Loucy (cell line): ENCODE results near the gene THSD1.

Experiments
- H2AFZ ChIP-seq: fragments of 200-600 bp; sonication (generic); 2 replicates; pipeline ENCODE4 v1.6.0; 2016; ENCODE audit warnings: antibody characterized with exemption, mild to moderate bottlenecking, low read length, moderate library complexity
- H3F3A ChIP-seq: fragments of 200-600 bp; 2 replicates; pipeline ENCODE4 v1.6.0; 2016; ENCODE audit warnings: antibody characterized with exemption, low read depth, mild to moderate bottlenecking
- H3K27me3 ChIP-seq: fragments of 200-600 bp; sonication (generic); 2 replicates; pipeline ENCODE4 v1.6.1; 2014; ENCODE audit warnings: low read length, mild to moderate bottlenecking; ENCODE audit not compliant: insufficient read depth, poor library complexity, severe bottlenecking
- H3K36me3 ChIP-seq: fragments of 200-600 bp; sonication (generic); 2 replicates; pipeline ENCODE4 v1.6.1; 2016; ENCODE audit warnings: low read length; ENCODE audit not compliant: insufficient read depth
- H3K4me1 ChIP-seq: fragments of 200-600 bp; sonication (generic); 2 replicates; pipeline ENCODE4 v1.5.1; 2014; ENCODE audit warnings: low read length, mild to moderate bottlenecking; ENCODE audit not compliant: insufficient read depth, poor library complexity, severe bottlenecking
- H3K4me2 ChIP-seq: fragments of 200-600 bp; sonication (generic); 2 replicates; pipeline ENCODE4 v1.6.0; 2014; ENCODE audit warnings: antibody characterized with exemption, low read length, low read depth, mild to moderate bottlenecking; ENCODE audit not compliant: poor library complexity, severe bottlenecking
- H3K4me3 ChIP-seq: fragments of 200-600 bp; sonication (generic); 2 replicates; pipeline ENCODE4 v1.5.1; 2014; ENCODE audit warnings: low read length, mild to moderate bottlenecking, mixed read lengths; ENCODE audit not compliant: poor library complexity, severe bottlenecking
- H3K79me2 ChIP-seq: fragments of 200-600 bp; sonication (generic); 2 replicates; pipeline ENCODE4 v1.6.1; 2014; ENCODE audit warnings: low read length; ENCODE audit not compliant: insufficient read depth
- H3K9ac ChIP-seq: fragments of 200-600 bp; sonication (generic); 2 replicates; pipeline ENCODE4 v1.6.0; 2014; ENCODE audit warnings: mild to moderate bottlenecking, low read depth, low read length, moderate library complexity; ENCODE audit not compliant: poor library complexity, severe bottlenecking
- H3K9me2 ChIP-seq: fragments of 200-600 bp; sonication (generic); replicated peaks from 2 replicates; pipeline ENCODE4 v1.6.1; 2016; ENCODE audit warnings: low read depth, low read length, mixed read lengths
- H3K9me3 ChIP-seq: fragments of 200-600 bp; sonication (generic); 2 replicates; pipeline ENCODE4 v1.6.1; 2014; ENCODE audit warnings: mild to moderate bottlenecking, antibody characterized with exemption, low read length, low read depth; ENCODE audit not compliant: insufficient read depth
- H4K20me1 ChIP-seq: fragments of 200-600 bp; sonication (generic); 2 replicates; pipeline ENCODE4 v1.6.0; 2014; ENCODE audit warnings: antibody characterized with exemption, low read length, mild to moderate bottlenecking; ENCODE audit not compliant: insufficient read depth, poor library complexity, severe bottlenecking
- CTCF ChIP-seq: fragments of 200-600 bp; sonication (generic); conservative IDR thresholded peaks from 2 replicates; pipeline ENCODE4 v1.5.1; 2014; ENCODE audit warnings: mild to moderate bottlenecking, antibody characterized with exemption, low read length
- EZH2phosphoT487 ChIP-seq: fragments of 200-600 bp; IDR thresholded peaks from 2 replicates; pipeline ENCODE4 v1.6.1; 2018; ENCODE audit warnings: antibody characterized with exemption, mild to moderate bottlenecking, moderate library complexity, borderline replicate concordance

The THSD1 gene

GRCh38 chr13:52399046-52399445, 6.9 kb downstream of the THSD1 start:
- Histone ChIP-seq H3K4me3 (no peak overlapping the region), H4K20me1 (no peaks in the 10 kb centered on the region), H3K79me2 (no peaks in the 10 kb centered on the region), H3K36me3 (no peaks in the 10 kb centered on the region), H3K27me3 (no peaks in the 10 kb centered on the region), H3K9me3 (no peaks in the 10 kb centered on the region), H3K9me2 (no peaks in the 10 kb centered on the region), H3K9ac (no peak overlapping the region), H2AFZ (no peak overlapping the region), H3F3A (no peaks in the 10 kb centered on the region), H3K4me2 (no peak overlapping the region), H3K4me1 (peaks cover 12% of the 10 kb centered on the region)
- TF ChIP-seq EZH2phosphoT487 = no peak
- TF ChIP-seq CTCF = no peak

DNA sequence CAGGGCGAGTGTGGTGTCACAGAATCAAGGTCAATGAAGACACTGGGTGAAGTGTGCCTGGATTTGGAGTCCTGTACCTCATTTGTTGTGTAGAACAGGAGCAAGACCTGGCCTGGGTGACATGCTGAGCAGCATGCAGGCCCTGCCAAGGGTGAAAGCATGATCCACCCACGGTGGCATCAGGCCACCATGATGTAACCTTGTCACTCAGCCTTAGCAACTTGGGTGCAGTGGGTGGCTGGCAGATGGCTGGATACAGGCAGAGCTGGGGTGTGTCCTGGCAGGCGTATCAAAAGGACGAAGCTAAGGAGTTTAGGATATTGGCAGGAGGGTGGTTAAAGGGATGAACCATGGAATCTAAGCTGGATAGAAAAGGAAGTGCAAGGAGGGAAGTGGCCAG, 10.3 kb downstream of the THSD1 start:
- Histone ChIP-seq H3K27me3 (no peaks in the 10 kb centered on the region), H3K4me1 (peaks cover 15% of the 10 kb centered on the region)

GRCh38 chr13:52394586-52394985, 11.4 kb downstream of the THSD1 start:
- Histone ChIP-seq H3F3A (no peaks in the 10 kb centered on the region), H3K36me3 (no peaks in the 10 kb centered on the region), H3K9me2 (no peaks in the 10 kb centered on the region), H3K9me3 (no peaks in the 10 kb centered on the region), H3K4me3 (no peak overlapping the region), H2AFZ (no peak overlapping the region), H3K4me1 (peaks cover 15% of the 10 kb centered on the region), H3K9ac (no peak overlapping the region), H3K27me3 (no peaks in the 10 kb centered on the region), H4K20me1 (no peaks in the 10 kb centered on the region), H3K4me2 (no peak overlapping the region), H3K79me2 (no peaks in the 10 kb centered on the region)
- no peak for TF ChIP-seq EZH2phosphoT487
- no peak for TF ChIP-seq CTCF

More for the DNA sequence above, 10.3 kb downstream of the THSD1 start:
- Histone ChIP-seq H3K4me2 (no peak overlapping the region), H4K20me1 (no peaks in the 10 kb centered on the region), H3K9me2 (no peaks in the 10 kb centered on the region), H3K9ac (no peak overlapping the region), H3K79me2 (no peaks in the 10 kb centered on the region), H3K4me3 (no peak overlapping the region), H3K36me3 (no peaks in the 10 kb centered on the region), H2AFZ (no peak overlapping the region), H3K9me3 (no peaks in the 10 kb centered on the region), H3F3A (no peaks in the 10 kb centered on the region)
- no peak for TF ChIP-seq EZH2phosphoT487
- no peak for TF ChIP-seq CTCF
